ENCODE results near the gene MEX3A.
"Not testable (repeated sequence)": the region's sequence is repeated elsewhere in the genome, so short reads cannot be mapped to it uniquely, and the experiment has no call there.

The MEX3A gene

DNA sequence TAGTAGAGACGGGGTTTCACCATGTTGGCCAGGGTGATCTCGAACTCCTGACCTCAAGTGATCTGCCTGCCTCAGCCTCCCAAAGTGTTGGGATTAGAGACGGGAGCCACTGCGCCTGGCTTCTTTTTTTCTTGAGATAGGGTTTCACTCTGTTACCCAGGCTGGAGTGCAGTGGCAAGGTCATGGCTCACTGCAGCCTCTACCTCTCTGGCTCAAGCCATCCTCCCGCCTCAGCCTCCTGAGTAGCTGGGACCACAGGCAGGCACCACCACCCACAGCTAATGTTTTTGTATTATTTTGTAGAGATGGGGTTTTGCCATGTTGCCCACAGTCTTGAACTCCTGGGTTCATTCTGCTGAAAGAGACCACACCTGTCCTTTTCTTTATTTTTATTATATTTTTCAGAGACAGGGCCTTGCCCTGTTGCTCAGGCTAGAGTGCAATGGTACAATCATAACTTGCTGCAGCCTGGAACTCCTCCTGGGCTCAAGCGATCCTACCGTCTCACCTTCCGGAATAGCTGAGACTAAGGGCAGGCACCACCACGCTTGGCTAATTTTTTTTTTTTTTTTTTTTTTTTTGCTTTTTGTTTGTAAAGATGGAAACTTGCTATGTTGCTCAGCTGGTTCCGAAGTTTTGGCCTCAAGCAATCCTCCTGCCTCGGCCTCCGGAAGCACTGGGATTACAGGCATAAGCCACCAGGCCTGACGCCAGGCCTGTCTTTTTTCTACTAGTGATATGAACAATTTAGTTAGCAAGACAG lies 35.3 kb upstream of the MEX3A start:
- DNase-seq = no peak

- DNase-seq = not testable (repeated sequence)
Measured at GRCh38 chr1:156116731-156117130, 34.5 kb upstream of the MEX3A start.

DNA sequence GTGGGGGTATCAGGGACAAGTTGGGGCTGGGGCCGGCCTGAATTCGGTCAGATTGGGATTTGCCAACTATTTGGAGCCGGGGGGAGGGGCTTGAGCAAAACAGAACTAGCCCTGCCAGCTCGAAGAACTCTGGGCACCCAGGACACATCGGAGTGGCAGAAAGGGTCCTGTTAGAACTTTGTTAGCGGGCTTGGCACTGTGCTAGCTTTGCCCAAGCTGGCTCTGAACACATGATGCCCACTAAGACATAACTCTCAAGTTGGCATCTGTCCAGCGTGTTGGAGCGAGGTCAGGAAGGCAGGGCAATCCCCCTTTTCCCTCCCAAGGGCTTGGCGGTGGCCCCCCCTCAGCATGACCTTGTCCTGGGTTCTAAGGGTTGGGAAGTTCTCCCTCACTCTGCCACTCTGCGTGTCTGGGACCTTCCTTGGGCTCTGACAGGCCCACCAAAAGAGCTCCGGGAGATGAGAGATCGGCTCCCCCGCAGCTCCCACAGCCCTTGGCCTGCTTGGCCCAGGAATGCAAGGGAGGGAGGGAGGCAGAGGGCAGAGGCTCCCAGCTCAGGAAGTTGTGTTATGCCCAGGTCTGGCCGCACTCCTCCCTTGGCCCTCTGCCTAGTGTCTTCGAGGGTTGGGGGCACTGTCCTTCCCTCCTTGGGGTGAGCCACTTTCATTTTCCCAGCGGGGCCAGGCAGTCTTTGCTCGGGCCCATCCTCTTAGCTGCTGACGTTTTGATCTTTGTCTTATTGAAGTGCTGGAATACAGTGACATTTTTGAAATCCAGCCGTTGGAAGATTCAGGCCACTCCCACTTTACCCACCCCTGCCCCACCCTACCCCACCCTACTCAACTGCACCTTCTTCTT lies 33.5 kb upstream of the MEX3A start:
- peak; percentile 48 to 62 for DNase-seq

DNA sequence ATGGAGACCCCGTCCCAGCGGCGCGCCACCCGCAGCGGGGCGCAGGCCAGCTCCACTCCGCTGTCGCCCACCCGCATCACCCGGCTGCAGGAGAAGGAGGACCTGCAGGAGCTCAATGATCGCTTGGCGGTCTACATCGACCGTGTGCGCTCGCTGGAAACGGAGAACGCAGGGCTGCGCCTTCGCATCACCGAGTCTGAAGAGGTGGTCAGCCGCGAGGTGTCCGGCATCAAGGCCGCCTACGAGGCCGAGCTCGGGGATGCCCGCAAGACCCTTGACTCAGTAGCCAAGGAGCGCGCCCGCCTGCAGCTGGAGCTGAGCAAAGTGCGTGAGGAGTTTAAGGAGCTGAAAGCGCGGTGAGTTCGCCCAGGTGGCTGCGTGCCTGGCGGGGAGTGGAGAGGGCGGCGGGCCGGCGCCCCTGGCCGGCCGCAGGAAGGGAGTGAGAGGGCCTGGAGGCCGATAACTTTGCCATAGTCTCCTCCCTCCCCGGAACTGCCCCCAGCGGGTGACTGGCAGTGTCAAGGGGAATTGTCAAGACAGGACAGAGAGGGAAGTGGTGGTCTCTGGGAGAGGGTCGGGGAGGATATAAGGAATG lies 32.8 kb upstream of the MEX3A start:
- no peak for DNase-seq

- peak; percentile 81 to 94 for DNase-seq
Measured at GRCh38 chr1:156114101-156114918, 32.0 kb upstream of the MEX3A start, which contains the start of gene LMNA. Gene LMNA (plus strand): TSS chr1:156114711. CDS start chr1:156114919, 208 bp downstream.

DNA sequence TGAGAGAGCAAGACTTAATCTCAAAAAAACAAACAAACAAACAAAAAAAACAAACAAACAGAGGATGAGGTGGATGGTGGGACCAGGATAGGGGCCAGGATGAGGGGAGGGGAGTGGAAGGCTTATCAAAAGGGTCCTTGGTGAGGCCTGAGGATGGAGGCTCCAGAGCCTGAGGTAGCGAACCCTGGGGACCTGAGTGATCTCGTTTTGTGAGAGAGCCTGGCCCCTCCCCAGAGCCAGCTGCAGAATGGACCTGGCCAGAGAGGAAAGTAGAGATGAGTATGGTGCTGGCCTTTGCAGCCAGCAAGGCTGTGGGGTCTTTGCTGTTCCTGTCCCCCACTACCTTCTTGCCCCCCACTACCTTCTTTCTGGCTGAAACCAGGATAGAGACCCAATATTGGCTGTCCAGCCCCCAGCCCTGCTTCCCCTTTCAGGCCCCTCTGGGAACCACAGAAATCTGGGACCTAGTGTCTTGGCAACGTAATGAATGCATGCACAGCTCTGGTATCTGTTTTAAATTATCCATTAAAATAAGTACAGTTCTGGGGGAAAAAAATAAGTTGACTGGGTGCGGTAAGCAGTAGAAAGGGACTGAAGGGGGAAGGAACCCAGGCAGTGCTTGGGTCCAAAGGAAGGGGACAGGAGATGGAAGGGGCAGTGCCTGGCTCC lies 31.2 kb upstream of the MEX3A start:
- DNase-seq = no peak

DNA sequence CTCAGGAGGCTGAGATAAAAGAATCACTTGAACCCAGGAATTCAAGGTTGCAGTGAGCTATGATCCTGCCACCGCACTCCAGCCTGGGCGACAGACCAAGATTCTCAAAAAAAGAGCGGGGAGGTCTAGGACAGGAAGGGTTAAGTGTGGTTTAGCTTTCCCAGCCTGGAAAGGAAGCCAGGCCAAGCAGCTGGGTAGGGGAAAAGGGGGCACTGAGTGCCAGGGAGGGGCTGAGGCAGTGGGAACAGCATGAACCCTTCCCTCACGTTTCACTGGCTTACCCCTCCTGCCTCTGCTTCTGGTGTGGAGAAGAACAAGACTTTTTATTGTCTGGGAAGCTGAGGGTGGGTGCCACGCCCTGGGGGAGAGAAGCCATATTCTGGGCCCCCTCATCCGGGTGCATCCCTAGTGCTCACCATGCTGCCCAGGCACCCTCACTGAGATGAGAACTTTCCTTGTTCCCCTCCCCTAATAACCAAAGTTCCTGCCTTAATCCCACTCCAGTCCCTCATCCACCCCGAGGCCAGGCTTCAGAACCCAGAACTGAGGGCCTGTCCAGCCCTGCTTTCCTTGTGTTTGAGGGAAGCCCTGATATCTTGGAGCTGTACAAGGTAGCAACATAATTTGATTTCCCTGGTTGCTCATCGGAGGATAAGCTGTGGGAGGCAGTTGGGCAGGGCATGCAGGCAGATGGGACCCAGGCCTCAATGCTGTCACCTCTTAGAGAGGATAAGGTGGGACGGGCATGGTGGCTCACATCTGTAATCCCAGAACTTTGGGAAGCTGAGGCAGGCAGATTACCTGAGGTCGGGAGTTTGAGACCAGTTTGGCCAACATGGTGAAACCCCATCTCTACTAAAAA lies 30.2 kb upstream of the MEX3A start:
- DNase-seq = no peak

GRCh38 chr1:156111355-156111962 lies 29.2 kb upstream of the MEX3A start:
- no peak for DNase-seq

GRCh38 chr1:156110252-156110651 lies 28.0 kb upstream of the MEX3A start:
- no peak for DNase-seq

DNA sequence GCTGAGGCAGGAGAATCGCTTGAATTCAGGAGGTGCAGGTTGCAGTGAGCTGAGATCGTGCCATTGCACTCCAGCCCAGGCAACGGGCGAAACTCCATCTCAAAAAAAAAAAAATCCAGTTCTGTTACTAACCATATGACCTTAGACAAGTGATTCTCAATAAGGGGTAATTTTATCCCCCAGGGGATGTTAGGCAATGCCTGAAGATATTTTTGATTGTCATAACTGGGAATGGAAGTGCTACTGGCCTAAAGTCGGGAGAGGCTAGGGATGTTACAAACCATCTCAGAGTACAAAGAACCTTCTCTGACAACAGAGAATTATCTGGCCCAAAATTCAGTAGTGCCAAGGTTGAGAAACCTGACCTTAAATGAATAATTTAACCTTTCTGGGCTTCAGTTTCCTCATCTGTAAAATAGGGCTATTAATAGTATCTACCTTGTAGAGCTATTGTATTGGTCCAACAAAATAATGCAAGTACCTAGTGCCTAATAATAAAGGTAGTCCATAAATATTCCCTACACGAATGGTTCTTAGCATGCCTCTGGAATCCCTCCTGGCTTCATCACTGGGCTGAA lies 26.5 kb upstream of the MEX3A start:
- no peak for DNase-seq

DNA sequence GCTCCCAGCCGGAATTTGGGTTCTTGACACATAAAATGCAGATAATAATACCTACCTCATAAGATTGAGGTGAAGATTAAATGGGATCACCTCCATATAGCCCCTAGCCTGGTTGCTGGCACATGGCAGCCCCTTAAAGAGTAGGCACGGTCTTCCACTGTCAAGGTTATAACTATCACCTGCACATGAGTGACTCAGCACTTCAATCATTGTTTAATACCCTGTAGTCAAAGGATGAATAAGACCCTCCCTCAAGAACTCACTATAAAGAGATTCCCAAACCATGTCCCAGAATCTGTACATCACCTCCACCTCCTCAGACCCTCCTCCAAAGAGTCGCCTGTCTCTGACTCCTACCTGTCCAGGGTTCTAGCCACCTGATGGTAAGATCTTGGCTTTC lies 25.8 kb upstream of the MEX3A start:
- DNase-seq = no peak

GRCh38 chr1:156106624-156107488 lies 24.6 kb upstream of the MEX3A start:
- peak in 1 of 2 experiments; percentile 58 for DNase-seq

DNA sequence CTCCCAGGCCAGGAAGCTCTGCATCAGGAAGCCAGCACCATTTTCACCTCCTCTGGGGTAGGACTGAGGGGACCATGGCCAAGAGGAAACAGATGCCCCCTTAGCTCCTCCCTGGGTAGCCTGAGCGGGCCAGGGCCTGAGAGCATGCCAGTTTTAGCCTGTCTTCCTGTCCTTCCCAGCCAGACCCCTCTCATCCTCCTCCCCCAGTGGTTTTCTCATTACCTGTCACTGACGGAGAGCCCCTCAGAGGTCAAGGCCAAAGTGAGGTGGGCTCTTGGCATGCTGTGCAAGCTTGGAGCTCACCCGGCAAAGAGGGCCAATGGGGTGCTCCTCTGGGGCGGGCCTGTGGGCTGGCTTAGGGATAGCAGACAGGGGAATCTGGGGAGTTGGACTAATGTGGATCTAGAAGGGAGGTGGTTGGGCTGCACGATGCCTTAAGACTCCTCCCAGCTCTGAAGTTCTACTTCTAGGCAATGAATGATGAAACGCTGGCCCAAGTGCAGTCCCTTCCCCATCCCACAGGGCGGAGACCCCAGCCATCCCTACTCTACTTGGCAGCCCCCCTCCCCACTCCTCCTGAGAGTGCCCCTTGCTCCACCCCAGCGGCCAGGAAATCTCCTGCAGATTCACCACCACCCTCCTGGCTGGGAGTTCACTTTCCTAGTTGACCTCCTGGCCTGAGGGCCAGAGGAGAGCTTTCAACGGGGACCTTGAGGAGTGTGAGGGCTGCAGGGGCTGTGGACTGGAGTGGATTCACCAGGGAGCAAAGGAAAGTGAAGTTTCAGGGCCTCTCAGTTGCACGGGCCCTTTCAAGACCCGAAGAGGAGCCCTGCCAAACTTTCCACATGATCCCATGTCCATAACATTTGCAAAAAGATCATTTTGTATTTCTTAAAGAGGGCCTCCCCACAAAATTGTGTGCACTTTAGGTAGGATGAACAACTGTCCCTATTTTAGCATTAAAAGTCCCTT lies 22.9 kb upstream of the MEX3A start:
- DNase-seq = no peak

DNA sequence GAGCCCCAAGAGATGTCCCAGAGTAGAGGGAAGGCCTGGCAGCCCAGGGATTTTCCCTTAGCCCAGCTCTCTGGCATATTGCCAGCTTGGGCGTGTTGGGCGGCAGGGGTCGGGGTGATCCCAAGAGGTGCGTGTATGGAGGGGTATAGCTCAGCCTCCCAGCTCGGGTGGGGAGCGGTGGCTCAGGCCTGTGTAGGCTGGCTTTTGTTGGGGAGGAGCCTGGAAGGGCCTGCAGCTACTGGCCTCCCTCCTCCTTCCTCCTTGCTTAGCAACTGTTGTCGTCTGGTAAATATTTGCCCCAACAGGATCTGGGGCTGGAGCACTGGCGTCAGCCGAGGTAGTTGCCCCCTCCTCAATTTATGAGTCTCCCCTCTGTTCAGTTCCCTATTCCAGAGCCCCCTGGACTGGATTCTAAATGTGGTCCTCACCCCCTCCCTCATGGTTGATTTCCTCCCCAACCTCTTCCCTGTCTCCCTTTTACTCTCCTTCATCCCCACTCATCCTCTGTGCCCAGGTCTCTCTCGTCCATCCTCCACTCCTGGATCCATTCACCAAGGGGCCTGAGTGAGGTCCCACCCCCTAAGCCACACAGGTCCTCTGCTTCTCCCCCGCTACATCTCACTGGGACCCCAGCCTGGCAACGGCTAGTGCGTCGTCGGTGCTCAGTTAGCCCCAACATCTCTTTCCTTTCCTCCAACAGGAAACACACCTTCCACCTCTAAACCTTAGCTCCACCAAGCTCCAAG lies 22.0 kb upstream of the MEX3A start:
- peak; percentile 47 to 61 for DNase-seq

- no peak for DNase-seq
Measured at GRCh38 chr1:156103521-156103947, 21.3 kb upstream of the MEX3A start.

DNA sequence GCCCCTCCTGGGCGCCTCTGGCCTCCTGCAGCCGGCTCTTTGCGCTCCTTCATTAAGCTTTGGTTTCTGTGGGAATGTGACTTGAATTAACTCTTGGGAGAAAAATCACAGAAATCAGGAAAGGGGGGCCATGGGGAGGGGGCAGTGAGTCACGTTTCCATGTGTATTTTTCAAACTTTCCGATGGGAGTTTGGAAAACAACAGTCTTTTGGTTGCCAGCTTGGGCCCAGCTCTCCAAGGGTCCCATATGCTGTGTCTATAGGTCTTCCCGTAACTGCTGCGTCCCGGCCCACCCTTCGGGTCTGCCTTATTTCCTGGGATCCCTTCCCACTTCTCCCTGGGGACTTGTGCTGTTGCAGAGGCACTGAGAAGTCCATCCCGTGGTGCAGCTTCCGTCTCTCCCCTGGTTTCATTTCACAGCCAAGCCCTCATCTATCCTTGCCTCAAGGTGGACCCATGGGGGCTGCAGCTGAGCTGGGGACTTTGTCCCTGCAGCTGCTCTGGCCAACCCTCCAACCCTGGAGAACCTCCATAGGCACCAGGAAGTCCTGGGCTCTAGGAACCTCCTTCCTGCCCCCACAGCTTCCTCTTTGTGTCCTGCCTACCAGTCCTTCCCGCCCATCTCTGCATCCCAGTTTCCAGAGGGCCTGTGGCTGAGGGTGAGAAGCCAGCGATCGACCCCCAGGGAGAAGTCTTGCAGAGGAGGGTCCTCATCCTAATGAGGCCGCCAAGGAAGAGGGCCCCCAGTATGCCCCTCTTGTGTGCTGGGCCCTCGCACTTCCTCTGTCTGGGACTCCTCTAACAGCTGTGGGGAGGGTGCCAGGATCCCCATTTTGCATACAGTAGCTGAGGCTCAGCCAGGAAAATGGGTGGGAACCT lies 20.6 kb upstream of the MEX3A start:
- DNase-seq = no peak

Measured in SHP77 (cell line).